ENCODE data around the gene C22orf42. TPM values are rescaled to one million over a fixed set of nuclear protein-coding genes. Genes with fewer than 3 reads are reported as not detected.
"Not testable (repeated sequence)": the region's sequence is repeated elsewhere in the genome, so short reads cannot be mapped to it uniquely, and the experiment has no call there.

Gene C22orf42
- total RNA-seq, 1 experiment from 2014 or later, result not detected

- DNase-seq (ENCODE audit: low read depth), result no peak
Measured at GRCh38 chr22:32185821-32186220, 26.7 kb upstream of the C22orf42 start.

GRCh38 chr22:32183625-32184024 is 24.5 kb upstream of the C22orf42 start:
- DNase-seq (ENCODE audit: low read depth), result no peak

GRCh38 chr22:32181043-32181442 is 21.9 kb upstream of the C22orf42 start:
- DNase-seq (ENCODE audit: low read depth), result no peak

GRCh38 chr22:32177221-32177765 is 18.2 kb upstream of the C22orf42 start:
- no peak for DNase-seq (ENCODE audit: low read depth)

- DNase-seq (ENCODE audit: low read depth), result no peak
Measured at GRCh38 chr22:32175683-32176644, 16.9 kb upstream of the C22orf42 start.

GRCh38 chr22:32175115-32175514 is 16.0 kb upstream of the C22orf42 start:
- no peak for DNase-seq (ENCODE audit: low read depth)

GRCh38 chr22:32165681-32166080 is 6.6 kb upstream of the C22orf42 start:
- DNase-seq (ENCODE audit: low read depth), result no peak

GRCh38 chr22:32164075-32164860 is 5.2 kb upstream of the C22orf42 start:
- no peak for DNase-seq (ENCODE audit: low read depth)

GRCh38 chr22:32160411-32160810 is 1.3 kb upstream of the C22orf42 start:
- not testable (repeated sequence) for DNase-seq (ENCODE audit: low read depth)

GRCh38 chr22:32157632-32158031 is 1.5 kb downstream of the C22orf42 start:
- not testable (repeated sequence) for DNase-seq (ENCODE audit: low read depth)

- not testable (repeated sequence) for DNase-seq (ENCODE audit: low read depth)
Measured at GRCh38 chr22:32154727-32155126, 4.4 kb downstream of the C22orf42 start.

- DNase-seq (ENCODE audit: low read depth), result not testable (repeated sequence)
Measured at GRCh38 chr22:32151641-32152040, 7.5 kb downstream of the C22orf42 start.

GRCh38 chr22:32150647-32151046 is 8.5 kb downstream of the C22orf42 start:
- DNase-seq (ENCODE audit: low read depth), result not testable (repeated sequence)

GRCh38 chr22:32148372-32148771 is 10.7 kb downstream of the C22orf42 start:
- DNase-seq (ENCODE audit: low read depth), result not testable (repeated sequence)

GRCh38 chr22:32147128-32147527 is 12.0 kb downstream of the C22orf42 start:
- DNase-seq (ENCODE audit: low read depth), result not testable (repeated sequence)

GRCh38 chr22:32144496-32145274 is 14.4 kb downstream of the C22orf42 start:
- no peak for DNase-seq (ENCODE audit: low read depth)

- no peak for DNase-seq (ENCODE audit: low read depth)
Measured at GRCh38 chr22:32142600-32142999, 16.5 kb downstream of the C22orf42 start.

GRCh38 chr22:32140688-32141087 is 18.4 kb downstream of the C22orf42 start:
- DNase-seq (ENCODE audit: low read depth), result not testable (repeated sequence)

GRCh38 chr22:32138576-32138975 is 20.5 kb downstream of the C22orf42 start:
- DNase-seq (ENCODE audit: low read depth), result not testable (repeated sequence)

- DNase-seq (ENCODE audit: low read depth), result peak; percentile 73
Measured at GRCh38 chr22:32137731-32138324, 21.3 kb downstream of the C22orf42 start.
